A204.1 (cell line): Measurements from ENCODE around the gene MAGI2.

Experiments
- FAIRE-seq: peaks from 2 replicates; lab custom pipeline; 2012; peaks lifted over from hg19 to GRCh38; lab: Jason Lieb, UNC

MAGI2 gene

DNA sequence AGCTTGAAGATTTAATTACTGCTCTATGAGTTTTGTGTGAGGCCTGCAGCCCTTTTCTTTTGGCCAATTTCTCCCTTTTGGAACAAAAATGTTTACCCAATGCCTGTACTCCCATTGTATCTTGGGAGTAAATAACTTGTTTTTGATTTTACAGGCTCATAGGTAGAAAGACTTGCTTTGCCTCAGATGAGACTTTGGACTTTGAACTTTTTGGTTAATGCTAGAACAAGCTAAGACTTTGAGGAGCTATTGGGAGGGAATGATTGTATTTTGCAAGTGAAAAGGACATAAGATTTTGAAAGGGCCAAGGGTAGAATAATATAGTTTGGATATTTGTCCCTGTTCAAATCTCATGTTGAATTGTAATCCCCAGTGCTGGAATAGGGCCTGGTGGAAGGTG lies 152.0 kb downstream of the MAGI2 start:
- FAIRE-seq: no peak

DNA sequence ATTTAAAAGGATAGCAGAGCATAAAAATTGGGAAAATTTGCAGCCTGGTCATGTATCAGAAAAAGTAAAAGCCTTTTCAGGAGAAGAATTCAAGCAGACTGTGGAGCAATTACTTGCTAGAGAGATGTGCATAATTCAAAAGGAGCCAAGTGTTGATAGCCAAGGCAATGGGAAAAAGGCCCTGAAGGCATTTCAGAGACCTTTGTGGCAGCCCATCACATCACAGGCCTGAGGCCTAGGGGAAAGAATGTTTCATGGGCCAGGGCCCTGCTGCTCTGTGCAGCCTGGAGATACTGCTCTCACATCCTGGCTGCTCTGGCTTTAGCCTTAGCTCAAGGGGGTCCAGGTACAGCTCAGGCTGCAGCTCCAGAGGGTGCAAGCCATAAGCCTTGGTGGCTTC lies 152.9 kb downstream of the MAGI2 start:
- FAIRE-seq: no peak

DNA sequence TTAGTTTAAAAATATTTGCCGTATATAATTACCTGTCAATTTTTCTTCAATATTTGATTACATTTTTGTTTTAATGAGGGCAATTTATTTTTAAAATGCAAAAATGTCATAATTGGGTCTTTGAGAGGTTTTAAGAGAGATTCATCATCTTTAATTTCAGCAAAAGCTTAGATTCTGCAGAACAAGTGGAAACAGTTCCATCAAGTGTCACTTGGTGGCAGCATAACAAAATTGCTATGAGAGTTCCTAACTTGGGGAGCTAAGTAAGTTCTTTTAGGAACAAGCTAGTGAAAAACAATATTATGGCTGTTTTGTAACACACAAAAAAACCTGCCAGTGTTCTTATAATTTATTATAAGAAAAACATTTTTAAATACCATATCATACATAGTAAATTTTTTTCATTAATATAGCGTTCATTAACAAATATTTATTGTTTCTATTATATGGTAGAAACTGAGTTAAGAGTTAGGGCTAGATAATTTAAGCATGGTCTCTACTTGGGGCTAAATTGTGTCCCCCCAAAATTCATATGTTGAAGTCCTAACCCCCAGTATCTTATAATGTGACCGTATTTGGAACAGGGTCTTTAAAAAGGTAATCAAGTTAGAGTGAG lies 155.2 kb downstream of the MAGI2 start:
- peak; percentile 95 for FAIRE-seq

- FAIRE-seq: no peak
These were observed 156.7 kb downstream of the MAGI2 start for GRCh38 chr7:79296553-79297320.

DNA sequence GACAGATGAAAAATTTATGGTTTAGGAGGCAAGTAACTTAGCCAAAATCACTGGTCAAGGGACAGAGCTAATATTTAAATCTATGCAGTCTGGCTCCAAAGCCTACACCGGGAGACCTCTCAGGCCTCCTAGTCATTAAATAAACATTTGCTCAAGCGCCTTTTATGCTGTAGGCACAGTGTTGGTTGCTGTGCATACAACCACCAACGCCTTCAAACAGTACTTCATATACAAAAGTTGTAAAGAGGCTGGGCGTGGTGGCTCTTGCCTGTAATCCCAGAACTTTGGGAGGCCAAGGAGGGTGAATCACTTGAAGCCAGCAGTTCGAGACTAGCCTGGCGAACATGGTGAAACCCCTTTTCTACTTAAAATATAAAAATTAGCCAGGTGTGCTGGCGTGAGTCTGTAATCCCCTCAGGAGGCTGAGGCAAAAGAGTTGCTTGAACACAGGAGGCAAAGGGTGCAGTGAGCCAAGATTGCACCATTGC lies 159.8 kb downstream of the MAGI2 start:
- FAIRE-seq: no peak

- no peak for FAIRE-seq
These were observed 160.6 kb downstream of the MAGI2 start for GRCh38 chr7:79292834-79293233.

- FAIRE-seq: no peak
These were observed 162.0 kb downstream of the MAGI2 start for GRCh38 chr7:79291498-79291865.

GRCh38 chr7:79290841-79291497 lies 162.5 kb downstream of the MAGI2 start:
- no peak for FAIRE-seq

GRCh38 chr7:79290398-79290797 lies 163.1 kb downstream of the MAGI2 start:
- FAIRE-seq: no peak

DNA sequence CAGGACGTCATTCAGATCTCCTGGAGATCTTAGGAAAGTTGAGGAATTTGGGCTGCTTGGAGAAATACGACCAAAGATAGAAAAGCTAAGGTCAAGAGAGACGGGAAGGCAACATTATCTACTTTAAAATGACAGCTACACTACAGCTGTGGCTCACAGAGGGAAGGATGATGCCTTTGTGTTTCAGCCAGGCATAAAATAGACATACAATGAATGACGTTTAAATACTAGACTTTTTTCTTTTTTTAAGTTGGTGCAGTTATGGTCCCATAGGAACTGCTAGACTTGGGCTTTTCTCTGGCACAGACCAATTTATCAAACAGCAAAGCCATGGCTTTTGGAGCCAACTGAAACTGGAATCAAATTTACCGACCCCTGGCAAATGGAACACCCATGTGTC lies 164.8 kb downstream of the MAGI2 start:
- FAIRE-seq: no peak

- FAIRE-seq: no peak
These were observed 165.5 kb downstream of the MAGI2 start for GRCh38 chr7:79287981-79288380.

GRCh38 chr7:79286181-79286580 lies 167.3 kb downstream of the MAGI2 start:
- FAIRE-seq: no peak

GRCh38 chr7:79285756-79286155 lies 167.7 kb downstream of the MAGI2 start:
- no peak for FAIRE-seq

- FAIRE-seq: no peak
These were observed 169.3 kb downstream of the MAGI2 start for GRCh38 chr7:79284211-79284610.

DNA sequence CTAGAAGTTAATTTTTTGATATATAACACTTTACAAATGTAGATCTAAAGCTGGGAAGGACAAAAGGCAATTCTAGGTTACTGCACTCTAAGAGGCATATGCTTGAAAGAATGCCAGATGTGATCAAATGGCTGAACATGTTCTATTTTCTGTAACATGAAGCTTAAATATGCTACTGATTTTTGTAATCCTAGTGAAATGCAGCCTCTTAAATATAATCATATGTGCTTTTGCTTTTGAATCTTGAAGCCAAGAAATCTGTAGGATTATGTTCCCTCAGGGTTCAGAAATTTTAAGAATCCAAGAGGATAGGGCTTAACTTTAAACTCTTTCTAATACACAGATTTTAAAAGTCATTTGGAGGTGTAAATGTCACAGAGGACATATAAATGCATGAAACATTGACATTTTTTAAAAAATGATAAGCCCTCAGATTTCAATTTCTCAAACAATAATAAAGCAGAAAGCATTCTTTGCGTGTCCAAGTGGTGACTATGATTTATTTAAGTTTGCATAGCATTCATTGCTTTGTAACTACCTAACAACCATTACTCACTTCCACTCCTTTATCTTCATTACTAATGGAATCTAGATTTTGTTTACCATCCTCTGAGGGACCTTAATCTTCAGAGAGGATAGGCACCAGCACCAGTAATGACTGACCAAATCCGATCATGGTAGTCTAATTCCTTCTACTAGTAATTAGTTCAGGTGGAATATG lies 170.4 kb downstream of the MAGI2 start:
- no peak for FAIRE-seq

- FAIRE-seq: no peak
These were observed 171.3 kb downstream of the MAGI2 start for GRCh38 chr7:79282070-79282694.

GRCh38 chr7:79281426-79281825 lies 172.0 kb downstream of the MAGI2 start:
- no peak for FAIRE-seq

DNA sequence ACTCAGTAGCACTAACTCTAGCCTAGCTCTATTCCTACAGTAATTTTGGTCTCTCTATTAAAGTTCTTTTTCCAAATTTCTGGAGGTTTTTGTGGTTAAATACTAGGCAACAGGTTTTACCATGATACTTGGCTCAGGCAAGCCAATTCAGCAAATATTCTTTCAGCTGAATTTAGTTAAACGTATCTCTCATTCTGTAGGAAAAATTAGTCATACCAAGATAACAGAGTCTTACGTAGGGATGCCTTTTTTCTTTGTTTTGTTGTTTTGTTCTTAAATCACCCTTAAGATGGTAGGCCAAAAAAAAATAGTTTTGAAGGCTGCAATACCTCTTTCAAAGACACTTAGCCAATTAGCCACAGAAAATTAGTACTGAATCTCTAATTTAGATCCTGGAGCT lies 180.5 kb downstream of the MAGI2 start:
- no peak for FAIRE-seq

DNA sequence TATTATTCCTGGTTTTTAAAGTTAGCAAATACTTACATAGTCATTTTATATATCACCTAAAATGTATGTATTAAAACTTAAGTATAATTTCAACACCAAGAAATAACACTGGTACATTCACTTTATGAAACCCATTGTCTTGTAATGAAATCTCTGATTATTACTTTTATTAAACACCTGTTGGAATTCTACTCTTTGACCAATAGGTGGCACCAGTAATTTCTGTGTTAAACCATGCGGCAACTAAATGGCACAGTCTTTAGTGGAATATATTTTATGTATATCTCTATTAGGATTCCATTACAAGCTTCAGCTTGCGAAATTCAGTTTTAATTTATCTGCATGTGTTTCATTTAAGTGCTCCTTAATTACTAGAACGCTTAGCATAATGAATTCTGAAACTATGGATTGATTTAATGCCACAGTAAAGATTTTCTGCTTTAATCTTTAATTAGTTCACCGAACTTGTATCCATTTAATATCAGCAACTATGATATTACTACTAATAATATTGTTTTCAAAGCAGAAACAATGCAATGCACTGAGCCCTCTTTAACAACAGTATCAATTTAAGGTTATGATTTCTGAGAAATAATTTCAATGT lies 181.3 kb downstream of the MAGI2 start:
- FAIRE-seq: peak; percentile 93

DNA sequence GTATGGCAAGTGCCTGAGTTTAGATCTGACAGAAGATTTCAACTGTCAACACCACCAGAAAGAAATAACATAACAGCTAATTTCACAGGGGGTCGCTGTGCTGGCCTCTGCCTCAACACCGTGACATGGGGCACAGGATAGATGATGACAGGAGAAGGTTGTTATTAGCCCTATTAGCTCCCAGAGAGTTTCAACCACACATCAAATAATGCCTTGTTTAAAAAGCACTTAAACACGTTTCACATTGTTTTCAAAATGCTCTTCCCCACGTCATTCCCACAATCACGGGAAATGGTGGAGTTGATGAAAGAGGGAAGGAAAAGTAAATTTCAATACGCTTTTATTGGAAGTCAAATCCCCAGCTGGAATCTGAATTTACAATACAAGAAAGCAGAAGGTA lies 184.7 kb downstream of the MAGI2 start:
- FAIRE-seq: no peak

DNA sequence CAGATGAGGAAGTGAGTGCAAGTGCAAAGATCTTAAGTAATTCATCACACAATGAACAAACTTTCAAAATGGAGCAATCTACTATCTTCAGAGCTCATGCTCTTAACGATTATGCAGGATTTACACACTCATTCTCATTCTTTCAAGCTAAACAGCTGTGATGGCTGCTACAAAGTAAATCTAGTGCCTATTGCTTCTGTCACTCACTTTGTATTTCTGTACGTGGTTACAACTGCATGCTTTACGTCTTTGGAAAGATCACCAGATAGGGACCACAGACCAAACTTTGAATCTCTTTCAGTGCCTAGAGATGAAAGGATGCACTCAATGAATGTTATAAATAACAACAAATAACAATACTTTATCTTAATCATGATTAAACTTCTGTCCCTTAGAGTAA lies 194.6 kb downstream of the MAGI2 start:
- no peak for FAIRE-seq

- FAIRE-seq: no peak
These were observed 195.5 kb downstream of the MAGI2 start for GRCh38 chr7:79257959-79258358.
